GM12865 (cell line): Measurements from ENCODE around the gene NPL.

Source experiments
- DNase-seq: peaks from one replicate; pipeline ENCODE4 v3.0.0; 2010; ENCODE audit warnings: low read depth
- H3K4me3 ChIP-seq: 2 replicates; pipeline ENCODE4 v1.5.1; 2011; ENCODE audit warnings: mild to moderate bottlenecking, low read depth, low read length, control low read depth
- TF ChIP-seq, protein P1 (sequence below): IDR thresholded peaks from 2 replicates; pipeline ENCODE4 v1.5.1; 2011; ENCODE audit warnings: low read length, control low read depth, low read depth, inconsistent platforms; ENCODE audit not compliant: insufficient read depth; ENCODE audit errors: missing control alignments

NPL gene

DNA sequence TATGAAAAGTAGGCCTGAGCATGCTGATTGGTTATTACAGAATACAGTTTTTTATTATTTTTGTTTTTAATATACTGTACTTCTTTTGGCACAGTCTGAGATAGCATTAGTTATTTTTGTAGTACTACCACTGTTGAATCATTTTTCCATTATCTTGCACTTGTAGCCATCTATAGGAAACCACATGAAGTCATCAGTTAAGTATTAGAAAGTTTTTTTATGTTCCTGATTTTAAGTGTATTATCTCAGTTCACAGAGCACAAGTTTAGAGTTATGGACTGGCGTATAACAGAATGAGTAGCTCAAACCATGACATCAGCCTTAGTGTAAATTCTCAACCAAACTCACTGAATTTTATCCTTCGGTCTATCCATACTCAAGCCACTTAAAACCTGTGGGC, 72.4 kb downstream of the NPL start:
- H3K4me3 ChIP-seq, result no peak overlapping the region
- no peak for DNase-seq
- TF ChIP-seq, protein P1, sequence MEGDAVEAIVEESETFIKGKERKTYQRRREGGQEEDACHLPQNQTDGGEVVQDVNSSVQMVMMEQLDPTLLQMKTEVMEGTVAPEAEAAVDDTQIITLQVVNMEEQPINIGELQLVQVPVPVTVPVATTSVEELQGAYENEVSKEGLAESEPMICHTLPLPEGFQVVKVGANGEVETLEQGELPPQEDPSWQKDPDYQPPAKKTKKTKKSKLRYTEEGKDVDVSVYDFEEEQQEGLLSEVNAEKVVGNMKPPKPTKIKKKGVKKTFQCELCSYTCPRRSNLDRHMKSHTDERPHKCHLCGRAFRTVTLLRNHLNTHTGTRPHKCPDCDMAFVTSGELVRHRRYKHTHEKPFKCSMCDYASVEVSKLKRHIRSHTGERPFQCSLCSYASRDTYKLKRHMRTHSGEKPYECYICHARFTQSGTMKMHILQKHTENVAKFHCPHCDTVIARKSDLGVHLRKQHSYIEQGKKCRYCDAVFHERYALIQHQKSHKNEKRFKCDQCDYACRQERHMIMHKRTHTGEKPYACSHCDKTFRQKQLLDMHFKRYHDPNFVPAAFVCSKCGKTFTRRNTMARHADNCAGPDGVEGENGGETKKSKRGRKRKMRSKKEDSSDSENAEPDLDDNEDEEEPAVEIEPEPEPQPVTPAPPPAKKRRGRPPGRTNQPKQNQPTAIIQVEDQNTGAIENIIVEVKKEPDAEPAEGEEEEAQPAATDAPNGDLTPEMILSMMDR, result no peak

DNA sequence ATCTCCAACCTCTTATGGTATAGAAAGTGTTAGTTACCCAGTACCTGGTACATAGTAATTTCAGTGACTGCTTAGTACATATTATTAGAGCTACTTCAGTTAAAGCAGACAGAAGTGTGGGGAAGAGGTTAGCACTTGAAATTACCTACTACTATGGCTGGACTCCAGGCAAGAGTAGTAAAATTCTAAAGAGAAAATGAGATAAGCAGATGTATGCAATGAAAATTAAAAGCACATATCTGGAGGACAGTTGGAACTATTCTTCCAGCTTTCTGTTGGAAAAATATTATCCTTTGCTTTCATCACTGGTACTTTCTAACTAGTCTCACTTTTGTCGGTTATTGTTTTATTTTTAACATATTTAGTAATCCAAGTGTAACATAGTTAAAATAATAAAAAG, 73.3 kb downstream of the NPL start:
- H3K4me3 ChIP-seq, result no peak overlapping the region
- no peak for DNase-seq
- TF ChIP-seq, protein P1, result no peak

DNA sequence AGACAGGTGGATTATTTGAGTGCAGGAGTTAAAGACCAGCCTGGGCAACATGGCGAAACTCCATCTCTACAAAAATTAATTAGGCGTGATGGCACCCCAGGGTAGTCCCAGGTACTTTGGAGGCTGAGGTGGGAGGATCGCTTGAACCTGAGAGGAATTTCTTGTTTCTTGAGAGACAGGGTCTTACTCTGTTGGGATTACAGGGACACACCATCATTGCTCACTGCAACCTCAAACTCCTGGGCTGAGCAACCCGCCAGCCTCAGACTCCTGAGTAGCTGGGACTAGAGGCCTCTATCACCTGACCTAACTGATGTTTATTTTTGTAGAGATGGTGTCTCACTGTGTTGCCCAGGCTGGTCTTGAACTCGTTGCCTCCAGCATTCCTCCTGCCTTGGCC, 74.4 kb downstream of the NPL start:
- no peak for DNase-seq
- no peak overlapping the region for H3K4me3 ChIP-seq
- TF ChIP-seq, protein P1, result no peak

DNA sequence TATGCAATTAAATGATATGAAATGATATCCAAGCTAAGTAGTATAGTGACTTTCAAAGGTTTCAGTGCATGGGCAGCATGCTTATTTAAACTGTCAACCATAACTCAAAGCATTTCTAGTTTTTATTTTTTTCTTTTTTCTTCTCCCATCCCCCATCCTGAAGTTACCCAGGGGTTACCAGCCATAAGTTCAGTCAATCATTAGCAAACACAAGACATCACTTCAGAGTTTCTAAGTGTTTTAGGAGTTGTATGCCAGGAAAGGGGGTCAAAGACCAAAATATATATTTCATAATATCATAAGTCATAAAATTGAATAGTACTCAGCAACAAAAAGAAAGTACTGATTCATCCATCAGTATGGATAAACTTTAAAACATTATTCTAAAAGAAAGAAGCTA, 78.3 kb downstream of the NPL start:
- TF ChIP-seq, protein P1, result no peak
- H3K4me3 ChIP-seq, result no peak overlapping the region
- DNase-seq, result no peak

DNA sequence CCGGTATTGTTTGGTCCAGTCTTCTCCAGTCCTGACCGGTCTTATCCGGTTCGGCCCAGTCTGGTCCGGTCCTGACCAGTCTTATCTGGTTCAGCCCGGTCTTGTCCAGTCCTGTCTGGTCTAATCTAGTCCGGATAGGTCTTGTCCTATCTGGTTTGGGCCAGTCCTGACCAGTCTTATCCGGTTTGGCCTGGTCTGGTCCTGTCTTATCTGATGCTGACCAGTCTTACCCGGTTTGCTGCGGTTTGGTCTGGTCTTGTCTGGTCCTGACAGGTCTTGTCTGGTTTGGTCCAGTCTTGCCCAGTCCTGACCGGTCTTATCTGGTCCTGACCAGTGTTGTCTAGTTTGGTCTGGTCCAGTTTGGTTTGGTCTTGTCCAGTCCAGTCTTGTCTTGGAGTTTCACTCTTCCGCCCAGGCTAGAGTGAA, 79.7 kb downstream of the NPL start:
- no peak for DNase-seq
- H3K4me3 ChIP-seq, result no peak overlapping the region
- TF ChIP-seq, protein P1, result no peak

DNA sequence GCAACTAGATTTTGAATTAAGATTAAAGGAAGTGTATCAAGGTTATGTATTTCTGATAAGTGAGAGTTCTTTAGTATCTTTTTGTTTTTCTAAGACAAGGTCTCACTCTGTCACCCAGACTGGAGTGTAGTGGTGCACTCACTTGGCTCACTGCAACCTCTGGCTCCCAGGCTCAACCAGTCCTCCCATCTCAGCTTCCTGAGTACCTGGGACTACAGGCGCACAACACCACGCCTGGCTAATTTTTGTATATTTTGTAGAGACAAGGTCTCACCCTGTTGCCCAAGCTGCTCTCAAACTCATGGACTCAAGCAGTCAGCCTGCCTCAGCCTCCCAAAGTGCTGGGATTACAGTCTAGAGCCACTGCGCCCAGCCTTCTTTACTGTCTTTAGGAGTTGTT, 83.3 kb downstream of the NPL start:
- TF ChIP-seq, protein P1, result no peak
- no peak for DNase-seq
- no peak overlapping the region for H3K4me3 ChIP-seq

DNA sequence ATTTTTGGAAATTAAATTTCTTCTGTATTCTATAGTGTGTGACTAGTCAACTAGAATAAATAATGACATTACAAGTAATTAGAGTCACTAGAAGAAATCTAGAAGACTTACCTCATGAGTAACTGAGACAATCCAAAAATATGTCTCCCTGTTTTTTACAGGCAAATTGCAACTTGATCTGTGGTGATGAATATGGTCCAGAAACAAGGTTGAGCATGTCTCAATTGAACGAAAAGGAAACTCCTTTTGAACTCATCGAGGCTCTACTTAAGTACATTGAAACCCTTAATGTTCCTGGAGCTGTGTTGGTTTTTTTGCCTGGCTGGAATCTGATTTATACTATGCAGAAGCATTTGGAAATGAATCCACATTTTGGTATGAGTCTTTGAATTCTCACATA, 86.3 kb downstream of the NPL start:
- H3K4me3 ChIP-seq, result no peak overlapping the region
- TF ChIP-seq, protein P1, result no peak
- no peak for DNase-seq
